HepG2 (cell line): Measurements from ENCODE around the gene CRYAA.
"Not testable (repeated sequence)": the region's sequence is repeated elsewhere in the genome, so short reads cannot be mapped to it uniquely, and the experiment has no call there.

Experiments
- ARHGAP35 ChIP-seq: sonication (generic); formaldehyde crosslinking; IDR thresholded peaks from 2 replicates; pipeline ENCODE4 v1.9.0; 2022; ENCODE audit warnings: mild to moderate bottlenecking, inconsistent platforms, moderate library complexity, missing genetic modification reagents, borderline replicate concordance
- BRD4 ChIP-seq: sonication (generic); formaldehyde crosslinking; IDR thresholded peaks from 2 replicates; pipeline ENCODE4 v1.4.0; 2020; ENCODE audit warnings: missing genetic modification reagents
- FOXJ3 ChIP-seq: sonication (generic); formaldehyde crosslinking; IDR thresholded peaks from 2 replicates; pipeline ENCODE4 v1.4.0; 2020; ENCODE audit warnings: missing genetic modification reagents, mild to moderate bottlenecking, borderline replicate concordance
- KAT7 ChIP-seq: IDR thresholded peaks from 2 replicates; pipeline ENCODE4 v1.6.1; 2018; ENCODE audit warnings: borderline replicate concordance, missing compliant biosample characterization
- NCOA1 ChIP-seq: sonication (generic); formaldehyde crosslinking; IDR thresholded peaks from 2 replicates; pipeline ENCODE4 v1.9.0; 2021; ENCODE audit warnings: missing genetic modification reagents
- NCOA5 ChIP-seq: sonication (generic); formaldehyde crosslinking; IDR thresholded peaks from 2 replicates; pipeline ENCODE4 v1.4.0; 2020; ENCODE audit warnings: missing genetic modification reagents
- POLR2A ChIP-seq, 2 experiments: IDR thresholded peaks; 2 replicates each; pipeline ENCODE4 v1.6.1; 2011; ENCODE audit warnings: low read depth in 2 of 2, low read length in 2 of 2, mild to moderate bottlenecking in 1 of 2, moderate library complexity in 1 of 2; ENCODE audit not compliant: insufficient read depth in 1 of 2
- RCOR2 ChIP-seq: IDR thresholded peaks from 2 replicates; pipeline ENCODE4 v1.6.1; 2016; ENCODE audit warnings: missing biosample characterization, missing genetic modification reagents
- SRY ChIP-seq: sonication (generic); formaldehyde crosslinking; IDR thresholded peaks from 2 replicates; pipeline ENCODE4 v1.8.0; 2022; ENCODE audit warnings: mild to moderate bottlenecking, missing genetic modification reagents
- YEATS2 ChIP-seq: sonication (generic); formaldehyde crosslinking; IDR thresholded peaks from 2 replicates; pipeline ENCODE4 v1.4.0; 2020; ENCODE audit warnings: missing genetic modification reagents, borderline replicate concordance
- ZNF761 ChIP-seq: sonication (generic); formaldehyde crosslinking; conservative IDR thresholded peaks from 2 replicates; pipeline ENCODE4 v1.4.0; 2020; ENCODE audit warnings: mild to moderate bottlenecking, missing genetic modification reagents

- TF ChIP-seq RCOR2 (CRISPR knock-in tag); KAT7 (CRISPR knock-in tag); POLR2A (IDR thresholded peaks at IDR 0.05; ENCODE audit: insufficient read depth in 1 of 2, low read depth in 2 of 2, low read length in 2 of 2); SRY; FOXJ3 (CRISPR knock-in tag); ZNF761; NCOA5 (CRISPR knock-in tag); BRD4 (CRISPR knock-in tag); NCOA1 (CRISPR knock-in tag); YEATS2 (CRISPR knock-in tag); ARHGAP35: not testable (repeated sequence)
These were observed 34.3 kb upstream of the CRYAA start for GRCh38 chr21:43134520-43134919.
